HEK293T (cell line): ENCODE measurements around the gene EIF2D.

Source experiments
- CTCF ChIA-PET: fragments of 350-600 bp; formaldehyde crosslinking; extraction: SDS; loops from one replicate; lab custom pipeline; 2021; ENCODE audit warnings: antibody characterized with exemption, inconsistent platforms; lab: Yijun Ruan, JAX
- POLR2A ChIA-PET: fragments of 350-600 bp; formaldehyde crosslinking; extraction: SDS; loops from one replicate; lab custom pipeline; 2020; ENCODE audit warnings: antibody characterized with exemption, inconsistent platforms; lab: Yijun Ruan, JAX
- DNase-seq: peaks from one replicate; pipeline ENCODE4 v3.0.0; 2012; ENCODE audit warnings: mixed read lengths; ENCODE audit errors: extremely low spot score
- ARNT ChIP-seq: fragments of 450-650 bp; IDR thresholded peaks from 2 replicates; pipeline ENCODE4 v1.6.1; 2017; ENCODE audit warnings: mild to moderate bottlenecking
- BHLHE40 ChIP-seq: fragments of 450-650 bp; IDR thresholded peaks from 2 replicates; pipeline ENCODE4 v1.6.1; 2016; ENCODE audit warnings: mild to moderate bottlenecking, moderate library complexity, borderline replicate concordance
- CTBP1 ChIP-seq: fragments of 450-650 bp; IDR thresholded peaks from 2 replicates; pipeline ENCODE4 v1.6.1; 2016; ENCODE audit warnings: borderline replicate concordance
- ELF4 ChIP-seq: fragments of 450-650 bp; IDR thresholded peaks from 2 replicates; pipeline ENCODE4 v1.6.1; 2017; ENCODE audit warnings: antibody characterized with exemption
- FOXA1 ChIP-seq: fragments of 450-650 bp; IDR thresholded peaks from 2 replicates; pipeline ENCODE4 v1.6.1; 2016; ENCODE audit warnings: mild to moderate bottlenecking
- FOXK2 ChIP-seq: fragments of 450-650 bp; IDR thresholded peaks from 2 replicates; pipeline ENCODE4 v1.6.1; 2016; ENCODE audit warnings: mild to moderate bottlenecking
- FOXM1 ChIP-seq: fragments of 450-650 bp; IDR thresholded peaks from 2 replicates; pipeline ENCODE4 v1.6.1; 2017; ENCODE audit warnings: mild to moderate bottlenecking, borderline replicate concordance
- HDGF ChIP-seq: fragments of 450-650 bp; IDR thresholded peaks from 2 replicates; pipeline ENCODE4 v1.6.1; 2017; ENCODE audit warnings: antibody characterized with exemption, borderline replicate concordance
- L3MBTL2 ChIP-seq: fragments of 450-650 bp; conservative IDR thresholded peaks from 2 replicates; pipeline ENCODE4 v1.6.1; 2016; ENCODE audit warnings: mild to moderate bottlenecking
- LEF1 ChIP-seq: fragments of 450-650 bp; IDR thresholded peaks from 2 replicates; pipeline ENCODE4 v1.6.1; 2017; ENCODE audit warnings: mild to moderate bottlenecking, borderline replicate concordance
- NFRKB ChIP-seq: fragments of 450-650 bp; IDR thresholded peaks from 2 replicates; pipeline ENCODE4 v1.6.1; 2016; ENCODE audit warnings: mild to moderate bottlenecking, moderate library complexity
- SP1 ChIP-seq: fragments of 450-650 bp; IDR thresholded peaks from 2 replicates; pipeline ENCODE4 v1.6.1; 2017
- SUZ12 ChIP-seq: fragments of 450-650 bp; IDR thresholded peaks from 2 replicates; pipeline ENCODE4 v1.6.1; 2016; ENCODE audit warnings: mild to moderate bottlenecking
- TARDBP ChIP-seq: fragments of 450-650 bp; IDR thresholded peaks from 2 replicates; pipeline ENCODE4 v1.6.1; 2016
- ZNF384 ChIP-seq: fragments of 450-650 bp; IDR thresholded peaks from 2 replicates; pipeline ENCODE4 v1.6.1; 2016
- TF ChIP-seq, protein P1 (sequence below): fragments of 450-650 bp; IDR thresholded peaks from 2 replicates; pipeline ENCODE4 v1.6.1; 2016

Gene EIF2D

DNA sequence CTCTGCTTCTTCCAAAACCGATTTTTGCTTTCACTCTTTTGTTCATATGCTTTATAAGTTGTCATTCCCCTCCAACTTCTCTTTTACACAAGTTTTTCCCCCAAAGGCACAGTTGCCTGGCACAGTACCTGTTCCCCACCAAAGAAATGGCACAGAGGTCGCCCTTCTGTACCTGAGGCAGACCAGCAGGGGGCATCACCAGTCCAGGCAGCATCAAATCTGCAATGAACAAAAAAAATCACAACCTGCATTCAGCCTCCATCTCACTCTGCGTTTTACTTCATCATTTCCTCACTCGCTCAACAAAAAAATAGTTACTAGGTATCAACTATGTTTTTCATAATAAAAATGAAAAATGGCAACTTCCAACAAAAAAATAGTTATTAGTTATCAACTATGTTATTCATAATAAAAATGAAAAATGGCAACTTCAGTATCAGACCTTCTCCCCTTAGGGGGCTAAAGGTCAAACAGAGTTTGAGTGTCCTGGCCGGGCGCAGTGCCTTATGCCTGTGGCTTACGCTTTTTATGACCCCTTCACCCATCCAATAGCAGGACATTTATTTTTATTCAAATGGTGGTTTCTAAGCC lies 4.1 kb downstream of the EIF2D start:
- TF ChIP-seq FOXM1 (no peak), ZNF384 (peak; percentile 65; the same call in 1 of the 2 replicates)
- ChIA-PET POLR2A (no interaction called here), CTCF (interaction anchor here (0.6 to 0.9 kb wide), 2 partner anchors 22 to 68 kb away, joined by 3 read pairs; no protein-coding TSS in a partner anchor)
- DNase-seq: peak; percentile 66

- TF ChIP-seq LEF1: no peak
- no peak for TF ChIP-seq L3MBTL2
- TF ChIP-seq HDGF: no peak
- TF ChIP-seq, protein P1, sequence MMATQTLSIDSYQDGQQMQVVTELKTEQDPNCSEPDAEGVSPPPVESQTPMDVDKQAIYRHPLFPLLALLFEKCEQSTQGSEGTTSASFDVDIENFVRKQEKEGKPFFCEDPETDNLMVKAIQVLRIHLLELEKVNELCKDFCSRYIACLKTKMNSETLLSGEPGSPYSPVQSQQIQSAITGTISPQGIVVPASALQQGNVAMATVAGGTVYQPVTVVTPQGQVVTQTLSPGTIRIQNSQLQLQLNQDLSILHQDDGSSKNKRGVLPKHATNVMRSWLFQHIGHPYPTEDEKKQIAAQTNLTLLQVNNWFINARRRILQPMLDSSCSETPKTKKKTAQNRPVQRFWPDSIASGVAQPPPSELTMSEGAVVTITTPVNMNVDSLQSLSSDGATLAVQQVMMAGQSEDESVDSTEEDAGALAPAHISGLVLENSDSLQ: no peak
- no peak for TF ChIP-seq ARNT
- TF ChIP-seq FOXA1: no peak
- TF ChIP-seq ELF4: no peak
- no peak for TF ChIP-seq FOXK2
- no peak for TF ChIP-seq FOXM1
- no peak for TF ChIP-seq SUZ12
- no peak for TF ChIP-seq SP1
- TF ChIP-seq CTBP1: no peak
- no peak for TF ChIP-seq NFRKB
- no peak for TF ChIP-seq BHLHE40
- no peak for TF ChIP-seq ZNF384
- ChIA-PET POLR2A (no interaction called here), CTCF (interaction anchor here (1.1 to 1.5 kb wide), 3 partner anchors 15 to 137 kb away, joined by 4 read pairs; partner anchors contain the start of gene IKBKE)
- DNase-seq: peak; percentile 60
Observed at GRCh38 chr1:206606867-206607266, 5.4 kb downstream of the EIF2D start.

- TF ChIP-seq LEF1: no peak
- no peak for TF ChIP-seq BHLHE40
- TF ChIP-seq FOXM1: no peak
- no peak for TF ChIP-seq TARDBP
- no peak for TF ChIP-seq SUZ12
- no peak for TF ChIP-seq NFRKB
- TF ChIP-seq ARNT: no peak
- TF ChIP-seq FOXA1: no peak
- no peak for TF ChIP-seq FOXK2
- TF ChIP-seq CTBP1: no peak
- no peak for TF ChIP-seq ELF4
- TF ChIP-seq ZNF384: no peak
- no peak for TF ChIP-seq L3MBTL2
- TF ChIP-seq HDGF: no peak
- TF ChIP-seq, protein P1: no peak
- TF ChIP-seq SP1: no peak
- ChIA-PET POLR2A (no interaction called here), CTCF (no interaction called here)
- no peak for DNase-seq
Observed at GRCh38 chr1:206604861-206605260, 7.4 kb downstream of the EIF2D start.

- no peak for DNase-seq
- POLR2A ChIA-PET: no interaction called here
- CTCF ChIA-PET: no interaction called here
- TF ChIP-seq FOXA1 (no peak), LEF1 (no peak), ARNT (no peak), ZNF384 (no peak), L3MBTL2 (no peak), ELF4 (no peak), FOXK2 (no peak), NFRKB (no peak)
Observed at GRCh38 chr1:206600527-206600926, 11.7 kb downstream of the EIF2D start.

GRCh38 chr1:206596319-206596666 lies 16.0 kb downstream of the EIF2D start:
- CTCF ChIA-PET: no interaction called here
- POLR2A ChIA-PET: no interaction called here
- TF ChIP-seq CTBP1 (no peak), BHLHE40 (no peak), FOXA1 (no peak)
- DNase-seq: no peak

DNA sequence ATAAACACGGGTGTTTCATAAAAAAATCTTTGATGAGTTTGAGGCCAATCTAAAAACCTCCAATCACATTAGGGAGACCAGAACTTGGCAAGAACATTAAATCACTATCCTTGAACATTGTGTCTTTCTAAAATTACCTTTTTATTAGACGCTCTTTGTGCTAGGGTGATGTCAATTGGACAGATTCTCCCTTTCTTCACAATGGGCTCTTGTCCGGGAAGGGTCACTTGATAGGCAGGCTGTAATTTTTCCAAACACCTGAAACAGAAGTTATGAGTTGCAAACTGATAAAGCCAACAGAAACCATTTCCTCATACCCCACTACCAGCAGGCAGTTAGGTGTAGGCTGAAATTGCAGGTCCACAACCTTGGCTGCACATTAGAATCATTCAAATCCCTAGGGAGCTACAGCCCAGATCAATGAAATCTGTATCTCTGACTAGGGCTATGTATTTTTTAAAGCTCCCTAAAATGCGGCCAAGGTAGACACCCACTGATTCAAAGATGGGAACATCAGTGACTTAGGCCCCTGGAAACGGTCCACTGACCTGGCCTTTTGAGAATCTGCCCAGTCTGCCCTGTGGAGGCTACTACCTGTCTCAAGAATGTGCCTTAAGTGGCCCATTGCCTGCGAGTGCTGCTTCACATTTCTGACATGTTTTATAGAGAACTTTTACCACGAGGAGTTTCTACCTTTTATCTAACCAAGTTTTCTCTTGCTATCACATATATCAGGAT lies 16.5 kb downstream of the EIF2D start:
- ChIA-PET CTCF (interaction anchor here (0.9 kb wide), 1 partner anchor 12 kb away, joined by 3 read pairs; no protein-coding TSS in a partner anchor), POLR2A (no interaction called here)
- TF ChIP-seq TARDBP (no peak), LEF1 (no peak), SP1 (no peak), FOXK2 (no peak), SUZ12 (no peak), FOXA1 (no peak), NFRKB (no peak), FOXM1 (no peak), BHLHE40 (no peak), CTBP1 (no peak), L3MBTL2 (no peak), ARNT (no peak), ELF4 (no peak), HDGF (no peak)
- TF ChIP-seq, protein P1: no peak
- no peak for DNase-seq
